Fibroblast of peridontal ligament (primary cell): ENCODE data around the gene MCC.

Experiments used
- DNase-seq: peaks from one replicate; pipeline ENCODE4 v3.0.0-alpha.2; 2010; ENCODE audit errors: extremely low read depth

MCC gene

GRCh38 chr5:113367586-113367985, 120.7 kb downstream of the MCC start:
- DNase-seq, result no peak

- DNase-seq, result no peak
These were observed 123.8 kb downstream of the MCC start for GRCh38 chr5:113364466-113364865.

- DNase-seq, result no peak
These were observed 126.6 kb downstream of the MCC start for GRCh38 chr5:113361701-113362100.

- DNase-seq, result no peak
These were observed 128.8 kb downstream of the MCC start for GRCh38 chr5:113359419-113359818.

- DNase-seq, result no peak
These were observed 129.6 kb downstream of the MCC start for GRCh38 chr5:113358696-113359095.

- peak; percentile 29 for DNase-seq
These were observed 130.4 kb downstream of the MCC start for GRCh38 chr5:113357696-113358476.

- no peak for DNase-seq
These were observed 131.8 kb downstream of the MCC start for GRCh38 chr5:113356487-113356886.

- DNase-seq, result no peak
These were observed 134.2 kb downstream of the MCC start for GRCh38 chr5:113354055-113354454.

GRCh38 chr5:113347572-113347971, 140.7 kb downstream of the MCC start:
- no peak for DNase-seq

GRCh38 chr5:113344973-113345940, 143.0 kb downstream of the MCC start:
- DNase-seq, result peak; percentile 33

- DNase-seq, result no peak
These were observed 144.9 kb downstream of the MCC start for GRCh38 chr5:113343343-113343742.

GRCh38 chr5:113340537-113340936, 147.7 kb downstream of the MCC start:
- DNase-seq, result no peak

- DNase-seq, result no peak
These were observed 149.6 kb downstream of the MCC start for GRCh38 chr5:113338628-113339027.

- DNase-seq, result peak; percentile 35
These were observed 150.5 kb downstream of the MCC start for GRCh38 chr5:113337515-113338415.

GRCh38 chr5:113336975-113337374, 151.3 kb downstream of the MCC start:
- DNase-seq, result peak; percentile 65

GRCh38 chr5:113333411-113333810, 154.8 kb downstream of the MCC start:
- DNase-seq, result no peak

- no peak for DNase-seq
These were observed 157.1 kb downstream of the MCC start for GRCh38 chr5:113331209-113331551.

GRCh38 chr5:113330533-113331208, 157.6 kb downstream of the MCC start:
- DNase-seq, result peak; percentile 77

- DNase-seq, result no peak
These were observed 158.3 kb downstream of the MCC start for GRCh38 chr5:113329981-113330380.

- DNase-seq, result no peak
These were observed 163.2 kb downstream of the MCC start for GRCh38 chr5:113325054-113325453.

GRCh38 chr5:113321276-113321675, 167.0 kb downstream of the MCC start:
- DNase-seq, result peak; percentile 42
